Activated B cell treated with CpG ODN at 0.5 μM for 24 hours (primary cell): Measurements from ENCODE around the gene CHIC2. TPM values are rescaled to one million over a fixed set of nuclear protein-coding genes. Genes with fewer than 3 reads are reported as not detected.

Source experiments
- ATAC-seq: fragments of 200-7000 bp; cut with Tn5 transposase; one replicate; pipeline ENCODE4 v1.10.0; 2021; ENCODE audit warnings: low read depth, mild to moderate bottlenecking, moderate library complexity
- CTCF ChIA-PET: fragments of 350-600 bp; sonication (Branson Sonifier 250); formaldehyde crosslinking; loops from one replicate; lab custom pipeline; 2021; ENCODE audit warnings: antibody characterized with exemption; lab: Charles Lee
- POLR2A ChIA-PET: fragments of 350-600 bp; sonication (Branson Sonifier 250); formaldehyde crosslinking; loops from one replicate; lab custom pipeline; 2021; ENCODE audit warnings: antibody characterized with exemption; lab: Charles Lee
- DNase-seq: peaks from one replicate; pipeline ENCODE4 v3.0.0; 2022
- H3K27ac Mint-ChIP-seq: one replicate; pipeline ENCODE4 v1.8.0; 2020; ENCODE audit warnings: mixed read lengths
- H3K27me3 Mint-ChIP-seq: one replicate; pipeline ENCODE4 v1.8.0; 2021; ENCODE audit warnings: mixed read lengths
- H3K36me3 Mint-ChIP-seq: one replicate; pipeline ENCODE4 v1.8.0; 2021; ENCODE audit warnings: low read depth, mixed read lengths
- H3K4me1 Mint-ChIP-seq: one replicate; pipeline ENCODE4 v1.8.0; 2021; ENCODE audit warnings: mixed read lengths
- H3K4me3 Mint-ChIP-seq: one replicate; pipeline ENCODE4 v1.8.0; 2020; ENCODE audit warnings: mild to moderate bottlenecking, mixed read lengths
- H3K9me3 Mint-ChIP-seq: one replicate; pipeline ENCODE4 v1.8.0; 2020; ENCODE audit warnings: mixed read lengths
- CTCF ChIP-seq: fragments of 200-600 bp; IDR thresholded peaks from one replicate; pipeline ENCODE4 v1.8.0; 2022; ENCODE audit warnings: antibody characterized with exemption, mild to moderate bottlenecking
- intact Hi-C: fragments of 100-400 bp; cut with micrococcal nuclease; formaldehyde crosslinking; loops from one replicate; pipeline ENCODE4 v1.15.1; 2024
- total RNA-seq: library from RNA; stranded (reverse); gene quantifications from 2 replicates; pipeline ENCODE4 v1.2.3, GENCODE V29; 2022

CHIC2 gene
- total RNA-seq, 1 donor from 2014 or later = 21.6 TPM

- DNase-seq (no peak), ATAC-seq (no peak)
- no peak for TF ChIP-seq CTCF
- Mint-ChIP-seq H3K27me3 (no peaks in the 10 kb centered on the region), H3K27ac (no peak overlapping the region), H3K9me3 (no peaks in the 10 kb centered on the region), H3K4me1 (no peaks in the 10 kb centered on the region), H3K36me3 (no peaks in the 10 kb centered on the region), H3K4me3 (no peak overlapping the region)
- intact Hi-C loops = no loop called here
- ChIA-PET POLR2A (no interaction called here), CTCF (no interaction called here)
Observed at GRCh38 chr4:53981066-53981465, 83.3 kb downstream of the CHIC2 start.

GRCh38 chr4:53974561-53974960 is 89.8 kb downstream of the CHIC2 start:
- H3K4me1 Mint-ChIP-seq = no peaks in the 10 kb centered on the region
- no peak for DNase-seq
- no peak overlapping the region for H3K4me3 Mint-ChIP-seq
- POLR2A ChIA-PET = no interaction called here
- H3K9me3 Mint-ChIP-seq = peaks cover 7% of the 10 kb centered on the region
- no peak for ATAC-seq
- no peak overlapping the region for H3K27ac Mint-ChIP-seq
- H3K36me3 Mint-ChIP-seq = no peaks in the 10 kb centered on the region
- intact Hi-C loops = no loop called here
- peaks cover 3% of the 10 kb centered on the region for H3K27me3 Mint-ChIP-seq
- TF ChIP-seq CTCF = no peak
- CTCF ChIA-PET = no interaction called here

- peaks cover 3% of the 10 kb centered on the region for H3K27me3 Mint-ChIP-seq
- CTCF ChIA-PET = no interaction called here
- H3K4me1 Mint-ChIP-seq = no peaks in the 10 kb centered on the region
- H3K36me3 Mint-ChIP-seq = no peaks in the 10 kb centered on the region
- intact Hi-C loops = no loop called here
- no peak overlapping the region for H3K27ac Mint-ChIP-seq
- DNase-seq (no peak), ATAC-seq (no peak)
- no peaks in the 10 kb centered on the region for H3K9me3 Mint-ChIP-seq
- TF ChIP-seq CTCF = no peak
- H3K4me3 Mint-ChIP-seq = no peak overlapping the region
- POLR2A ChIA-PET = no interaction called here
Observed at GRCh38 chr4:53967986-53968385, 96.4 kb downstream of the CHIC2 start.

- no peak for DNase-seq
- TF ChIP-seq CTCF = no peak
- ChIA-PET POLR2A (no interaction called here), CTCF (no interaction called here)
- Mint-ChIP-seq H3K27me3 (no peaks in the 10 kb centered on the region), H3K4me1 (no peaks in the 10 kb centered on the region), H3K9me3 (no peaks in the 10 kb centered on the region), H3K36me3 (no peaks in the 10 kb centered on the region), H3K27ac (no peak overlapping the region), H3K4me3 (no peak overlapping the region)
- intact Hi-C loops = no loop called here
- ATAC-seq = no peak
Observed at GRCh38 chr4:53963781-53964180, 100.6 kb downstream of the CHIC2 start.

GRCh38 chr4:53963336-53963735 is 101.1 kb downstream of the CHIC2 start:
- Mint-ChIP-seq H3K36me3 (no peaks in the 10 kb centered on the region), H3K27me3 (no peaks in the 10 kb centered on the region), H3K4me1 (no peaks in the 10 kb centered on the region), H3K27ac (no peak overlapping the region), H3K4me3 (no peak overlapping the region), H3K9me3 (no peaks in the 10 kb centered on the region)
- no peak for TF ChIP-seq CTCF
- DNase-seq (no peak), ATAC-seq (no peak)
- POLR2A ChIA-PET = no interaction called here
- intact Hi-C loops = no loop called here
- CTCF ChIA-PET = no interaction called here
